Body of pancreas (tissue), 4 donors: ENCODE measurements around the gene PPP5C. TPM values are rescaled to one million over a fixed set of nuclear protein-coding genes. Genes with fewer than 3 reads are reported as not detected.

Experiments used
- ATAC-seq: fragments of 150-250 bp; one replicate; pipeline ENCODE4 v1.9.1; 2016
- DNase-seq, 4 donors: peaks; one replicate each; pipeline ENCODE4 v3.0.0-alpha.2; 2019
- H3K27ac ChIP-seq, 4 donors: fragments of 200-600 bp; sonication (generic); 1 replicate in 3 of 4; 2 replicates in 1 of 4; pipeline versions ENCODE4 v1.5.1 to v1.6.1; 2016 to 2019; ENCODE audit warnings: mild to moderate bottlenecking in 1 of 4, mixed read lengths in 1 of 4, moderate library complexity in 1 of 4
- H3K27me3 ChIP-seq, 2 donors: fragments of 200-600 bp; sonication (generic); one replicate each; pipeline ENCODE4 v1.6.0; 2016; ENCODE audit warnings: mild to moderate bottlenecking in 1 of 2
- H3K36me3 ChIP-seq, 2 donors: fragments of 200-600 bp; sonication (generic); replicated peaks in 1 of 2; 2 replicates each; pipeline ENCODE4 v1.5.1; 2016; ENCODE audit warnings: low read depth in 2 of 2; ENCODE audit not compliant: insufficient read depth in 1 of 2
- H3K4me1 ChIP-seq: fragments of 200-600 bp; sonication (generic); one replicate; pipeline ENCODE4 v1.6.0; 2016
- H3K4me3 ChIP-seq, 2 donors: fragments of 200-600 bp; sonication (generic); 1 replicate in 1 of 2; 2 replicates in 1 of 2; pipeline ENCODE4 v1.5.1; 2016 to 2019
- H3K9me3 ChIP-seq, 3 donors: fragments of 200-600 bp; sonication (generic); 1 replicate in 2 of 3; 2 replicates in 1 of 3; pipeline ENCODE4 v1.5.1; 2016
- CTCF ChIP-seq, 7 experiments: fragments of 450-650 bp in 4 of 7; fragments of 200-600 bp in 3 of 7; sonication (generic) in 3 of 7; IDR thresholded peaks; one replicate each; pipeline ENCODE4 v1.5.1; 2016 to 2019; ENCODE audit warnings: antibody characterized with exemption in 7 of 7
- POLR2A ChIP-seq, 3 donors: fragments of 450-650 bp; IDR thresholded peaks; one replicate each; pipeline ENCODE4 v1.6.1; 2016; ENCODE audit warnings: antibody characterized with exemption in 3 of 3, mild to moderate bottlenecking in 2 of 3
- WGBS, 2 donors: methylation state at CpG; one replicate each; pipeline ENCODE4 v1.1.5; 2017; 5-methylcytosine and 5-hydroxymethylcytosine counted together
- intact Hi-C: fragments of 100-400 bp; cut with DNase I; formaldehyde crosslinking; loops from one replicate; pipeline ENCODE4 v1.15.1; 2023
- total RNA-seq, 2 donors: library from RNA; depleted of rRNA; stranded (reverse); fragments of >200 nt; gene quantifications; one replicate each; pipeline ENCODE4 v1.1.0, GENCODE V29; 2016

The PPP5C gene
- total RNA-seq, 2 donors from 2014 or later, result 31.1 to 77.5 TPM

GRCh38 chr19:46341937-46342336 lies 5.0 kb upstream of the PPP5C start:
- WGBS, 2 donors, result 54 to 76% methylated on average over 3 of the region's 3 CpGs
- peaks cover 5% of the 10 kb centered on the region for H3K4me1 ChIP-seq
- no peak overlapping the region for H3K27ac ChIP-seq
- intact Hi-C loops, result loop anchor here (10.0 kb wide), 1 partner anchor 57 kb away; no protein-coding TSS in a partner anchor
- no peak overlapping the region for H3K4me3 ChIP-seq
- H3K27me3 ChIP-seq, result no peaks in the 10 kb centered on the region
- H3K36me3 ChIP-seq, result no peaks in the 10 kb centered on the region
- ATAC-seq (no peak), DNase-seq (no peak)
- H3K9me3 ChIP-seq, result no peaks in the 10 kb centered on the region
- no peak for TF ChIP-seq CTCF (IDR thresholded peaks at IDR 0.05)

DNA sequence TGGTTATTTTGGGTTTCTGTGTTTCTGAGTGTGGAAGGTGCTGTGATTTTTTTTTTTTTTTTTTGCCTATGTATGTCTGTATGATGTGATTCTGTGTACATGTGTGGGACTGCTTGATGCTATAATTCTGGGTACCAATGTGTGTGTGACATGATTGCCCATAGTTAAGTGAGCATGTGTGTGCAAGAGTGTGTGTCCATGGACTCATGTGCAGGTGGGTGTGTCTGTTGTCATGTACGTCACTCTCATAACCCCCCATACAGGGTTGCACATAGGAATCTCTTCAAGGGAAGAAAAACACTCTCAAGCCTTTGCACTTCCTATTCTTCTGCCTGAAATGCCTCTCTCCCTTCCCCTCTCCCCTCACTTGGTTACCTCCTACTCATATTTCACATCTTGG lies 2.5 kb upstream of the PPP5C start:
- H3K9me3 ChIP-seq, result no peaks in the 10 kb centered on the region
- peaks cover 26% of the 10 kb centered on the region for H3K4me1 ChIP-seq
- H3K36me3 ChIP-seq, result no peaks in the 10 kb centered on the region
- TF ChIP-seq CTCF (IDR thresholded peaks at IDR 0.05) (no peak), POLR2A (IDR thresholded peaks at IDR 0.05) (no peak)
- DNase-seq, result no peak
- WGBS, 2 donors, result 53 to 87% methylated on average over 1 of the region's 1 CpG
- H3K27me3 ChIP-seq, result no peaks in the 10 kb centered on the region
- ATAC-seq, result no peak
- intact Hi-C loops, result loop anchor here (10.0 kb wide), 1 partner anchor 60 kb away; no protein-coding TSS in a partner anchor
- H3K27ac ChIP-seq, result no peak overlapping the region
- no peak overlapping the region for H3K4me3 ChIP-seq

DNA sequence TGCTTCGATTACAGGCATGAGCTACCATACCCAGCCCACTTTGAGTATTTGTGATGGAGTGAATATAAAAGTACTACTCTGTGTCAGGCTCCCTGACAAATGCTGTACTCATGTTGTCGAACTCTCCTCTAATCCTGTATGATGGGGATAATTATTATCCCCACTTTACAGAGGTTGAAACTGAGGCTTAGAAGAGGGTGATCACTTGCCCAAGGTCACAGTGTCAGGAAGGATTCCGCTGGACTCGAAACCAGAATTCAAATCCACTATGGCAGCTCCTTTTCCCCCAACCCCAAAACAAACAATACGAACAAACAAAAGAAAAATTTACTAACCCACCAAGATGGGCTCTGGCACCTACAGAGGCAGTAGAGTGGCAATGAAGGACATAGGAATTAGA lies 1.7 kb upstream of the PPP5C start:
- no peaks in the 10 kb centered on the region for H3K27me3 ChIP-seq
- no peaks in the 10 kb centered on the region for H3K36me3 ChIP-seq
- intact Hi-C loops, result loop anchor here (10.0 kb wide), 1 partner anchor 60 kb away; no protein-coding TSS in a partner anchor
- no peak for ATAC-seq
- H3K9me3 ChIP-seq, result no peaks in the 10 kb centered on the region
- peaks cover 34% of the 10 kb centered on the region for H3K4me1 ChIP-seq
- no peak overlapping the region for H3K27ac ChIP-seq
- DNase-seq, result no peak
- no peak overlapping the region for H3K4me3 ChIP-seq
- 80 to 82% methylated on average over 5 of the region's 5 CpGs for WGBS, 2 donors
- TF ChIP-seq CTCF (IDR thresholded peaks at IDR 0.05) (no peak), POLR2A (IDR thresholded peaks at IDR 0.05) (no peak)

- DNase-seq (no peak), ATAC-seq (no peak)
- Histone ChIP-seq H3K4me3 (peak overlapping the region; percentile 93 to 96), H3K4me1 (peaks cover 57% of the 10 kb centered on the region), H3K36me3 (no peaks in the 10 kb centered on the region), H3K27ac (peak overlapping the region; percentile 82 to 90 (median 86)), H3K9me3 (no peaks in the 10 kb centered on the region), H3K27me3 (no peaks in the 10 kb centered on the region)
- intact Hi-C loops, result loop anchor here (10.0 kb wide), 1 partner anchor 63 kb away; no protein-coding TSS in a partner anchor
- TF ChIP-seq POLR2A (IDR thresholded peaks at IDR 0.05), result no peak
- no peak for TF ChIP-seq CTCF (IDR thresholded peaks at IDR 0.05)
- 2 to 5% methylated on average over 3 of the region's 3 CpGs for WGBS, 2 donors
Observed at GRCh38 chr19:46347572-46347883, 641 bp downstream of the PPP5C start.

DNA sequence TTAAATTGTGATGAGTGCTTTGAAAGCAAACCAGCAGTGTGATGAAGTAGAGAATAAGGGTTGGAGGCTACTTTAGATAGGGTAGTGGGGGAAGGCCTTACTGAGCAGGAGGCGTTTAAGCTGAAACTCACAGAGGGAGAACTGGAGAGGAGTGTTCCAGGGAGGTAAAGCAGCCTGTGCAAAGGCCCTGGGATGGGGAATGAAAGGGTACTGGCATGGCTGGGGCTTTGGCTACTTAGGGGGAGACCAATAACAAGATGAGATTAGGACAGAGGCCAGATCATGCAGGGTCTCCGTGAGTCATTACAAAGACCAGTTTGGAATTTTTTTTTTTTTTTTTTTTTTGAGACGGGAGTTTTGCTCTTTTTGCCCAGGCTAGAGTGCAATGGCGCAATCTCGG lies 1.1 kb downstream of the PPP5C start:
- ATAC-seq, result no peak
- Histone ChIP-seq H3K36me3 (no peaks in the 10 kb centered on the region), H3K27me3 (no peaks in the 10 kb centered on the region), H3K4me1 (peaks cover 62% of the 10 kb centered on the region), H3K4me3 (no peak overlapping the region), H3K27ac (peak overlapping the region in 3 of 4 donors; percentile 82 to 90 (median 82)), H3K9me3 (no peaks in the 10 kb centered on the region)
- intact Hi-C loops, result loop anchor here (10.0 kb wide), 1 partner anchor 63 kb away; no protein-coding TSS in a partner anchor
- TF ChIP-seq CTCF (IDR thresholded peaks at IDR 0.05), result no peak
- TF ChIP-seq POLR2A (IDR thresholded peaks at IDR 0.05), result no peak
- no peak for DNase-seq
- 61 to 62% methylated on average over 4 to 5 of the region's 5 CpGs for WGBS, 2 donors
